ENCODE measurements around the gene PEX26.
"Not testable (repeated sequence)": the region's sequence is repeated elsewhere in the genome, so short reads cannot be mapped to it uniquely, and the experiment has no call there.

The PEX26 gene

DNA sequence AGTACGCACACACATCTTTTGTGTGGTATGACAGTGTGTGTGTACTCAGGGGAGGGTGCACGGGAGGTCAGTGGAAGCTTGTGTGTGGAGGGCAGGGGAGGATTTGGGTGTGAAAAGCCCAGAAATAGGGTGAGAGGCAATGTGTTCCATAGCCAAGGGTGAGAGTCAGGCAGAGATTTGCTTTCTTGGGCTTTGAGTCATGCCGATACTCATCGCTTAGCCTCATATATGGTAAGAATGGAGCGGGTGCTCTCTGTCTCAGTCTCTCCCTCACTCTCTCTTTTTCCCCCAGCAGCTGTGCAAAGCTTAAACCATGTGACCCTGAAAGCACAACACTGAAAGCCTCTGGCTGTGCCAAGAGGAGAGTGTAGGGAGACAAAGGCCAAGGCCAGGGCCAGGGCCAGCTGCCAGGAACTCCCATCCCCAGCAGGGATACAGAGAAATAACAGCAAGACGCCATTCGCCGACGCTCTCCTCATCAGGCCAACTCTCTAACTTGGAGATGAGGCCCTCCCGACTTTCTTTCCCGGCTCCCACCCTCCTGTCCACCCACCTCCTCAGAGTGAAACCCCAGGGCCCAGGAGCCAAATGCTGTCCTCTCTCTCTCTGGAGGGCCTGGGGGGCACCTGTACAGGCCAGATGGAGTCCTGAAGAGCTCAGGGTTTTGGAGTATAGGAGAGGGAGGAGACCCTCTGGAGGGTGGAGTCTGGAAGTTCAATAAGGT is 33.1 kb upstream of the PEX26 start:
- no peak overlapping the region for H3K4me3 Mint-ChIP-seq
- H3K27me3 Mint-ChIP-seq (ENCODE audit: low read depth), result peaks cover 12% of the 10 kb centered on the region
- H3K4me1 Mint-ChIP-seq, result peaks cover 15% of the 10 kb centered on the region
- no peak for TF ChIP-seq CTCF (IDR thresholded peaks at IDR 0.05; ENCODE audit: unreplicated experiment in 3 of 3)
- H3K27ac Mint-ChIP-seq, result no peak overlapping the region
- peaks cover 5% of the 10 kb centered on the region for H3K9me3 Mint-ChIP-seq
- H3K36me3 Mint-ChIP-seq (ENCODE audit: low read depth), result no peaks in the 10 kb centered on the region

DNA sequence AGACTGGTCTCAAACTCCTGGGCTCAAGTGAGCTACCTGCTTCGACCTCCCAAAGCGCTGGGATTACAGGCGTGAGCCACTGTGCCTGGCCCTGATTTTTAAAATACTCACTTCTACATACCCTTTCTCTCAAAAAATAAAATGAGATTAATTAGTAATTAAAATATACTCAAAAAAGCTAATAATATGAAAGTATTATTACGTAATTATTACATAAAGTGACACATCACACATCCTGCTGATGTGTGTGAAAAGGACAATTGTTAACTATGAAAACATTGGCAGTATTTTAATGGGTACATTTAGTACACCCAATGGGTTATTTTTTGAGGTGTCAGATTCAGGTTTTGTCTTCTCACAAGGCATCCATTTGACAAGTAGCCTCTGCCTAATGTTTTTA is 32.0 kb upstream of the PEX26 start:
- H3K9me3 Mint-ChIP-seq, result peaks cover 2% of the 10 kb centered on the region
- H3K27ac Mint-ChIP-seq, result no peak overlapping the region
- no peak overlapping the region for H3K4me3 Mint-ChIP-seq
- peaks cover 15% of the 10 kb centered on the region for H3K4me1 Mint-ChIP-seq
- H3K27me3 Mint-ChIP-seq (ENCODE audit: low read depth), result peaks cover 12% of the 10 kb centered on the region
- TF ChIP-seq CTCF (IDR thresholded peaks at IDR 0.05; ENCODE audit: unreplicated experiment in 3 of 3), result no peak
- H3K36me3 Mint-ChIP-seq (ENCODE audit: low read depth), result no peaks in the 10 kb centered on the region

GRCh38 chr22:18048041-18048440 is 29.7 kb upstream of the PEX26 start:
- Mint-ChIP-seq H3K27ac (no peak overlapping the region), H3K27me3 (ENCODE audit: low read depth) (peaks cover 13% of the 10 kb centered on the region), H3K36me3 (ENCODE audit: low read depth) (no peaks in the 10 kb centered on the region), H3K4me3 (no peak overlapping the region), H3K9me3 (peaks cover 5% of the 10 kb centered on the region), H3K4me1 (peaks cover 15% of the 10 kb centered on the region)
- TF ChIP-seq CTCF (IDR thresholded peaks at IDR 0.05; ENCODE audit: unreplicated experiment in 3 of 3), result no peak

DNA sequence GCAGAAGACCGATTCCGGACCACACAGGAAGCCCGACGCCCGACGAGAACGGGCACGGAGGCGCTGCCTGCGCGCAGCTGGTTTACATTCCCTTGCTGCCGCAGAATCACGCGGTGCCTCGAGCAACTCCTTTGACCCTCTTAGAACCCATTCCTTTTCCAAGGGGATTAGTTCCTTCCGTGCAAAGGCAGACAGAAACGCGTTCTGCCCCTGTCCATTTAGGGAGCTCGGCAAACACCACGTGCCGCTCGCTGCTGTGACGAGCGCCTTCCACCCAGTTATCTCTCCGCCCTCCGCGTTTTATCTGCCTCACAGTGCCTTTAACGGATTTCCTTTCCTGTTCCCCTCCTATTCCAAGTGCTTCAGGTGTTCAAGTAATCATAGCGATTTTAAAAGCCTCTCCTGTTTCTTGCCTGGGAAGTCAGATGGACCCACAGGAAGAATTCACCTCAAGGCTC is 29.3 kb upstream of the PEX26 start:
- Mint-ChIP-seq H3K4me3 (no peak overlapping the region), H3K4me1 (peaks cover 15% of the 10 kb centered on the region), H3K27me3 (ENCODE audit: low read depth) (peaks cover 13% of the 10 kb centered on the region), H3K36me3 (ENCODE audit: low read depth) (no peaks in the 10 kb centered on the region), H3K27ac (no peak overlapping the region), H3K9me3 (peaks cover 5% of the 10 kb centered on the region)
- no peak for TF ChIP-seq CTCF (IDR thresholded peaks at IDR 0.05; ENCODE audit: unreplicated experiment in 3 of 3)

DNA sequence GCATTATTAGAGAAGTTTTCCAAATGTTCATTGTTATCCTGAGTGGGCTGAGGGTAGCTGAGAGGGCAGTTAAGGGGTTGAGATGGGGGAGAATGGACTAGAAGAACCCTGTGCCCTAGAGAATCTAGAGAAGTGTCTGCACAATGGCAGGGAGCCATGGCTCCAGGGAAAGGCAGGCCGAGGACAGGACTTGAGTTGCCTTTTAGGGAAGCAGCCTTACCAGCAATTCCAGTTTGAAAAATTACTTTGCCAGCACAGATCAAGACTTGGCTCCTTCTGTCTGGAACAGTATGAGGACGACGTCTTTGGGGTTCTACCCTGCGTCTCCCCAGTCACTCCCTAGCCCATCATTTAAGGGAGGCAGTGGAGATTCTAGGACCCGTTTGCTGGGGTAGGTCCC is 27.7 kb upstream of the PEX26 start:
- no peak overlapping the region for H3K27ac Mint-ChIP-seq
- H3K4me1 Mint-ChIP-seq, result peaks cover 3% of the 10 kb centered on the region
- H3K4me3 Mint-ChIP-seq, result no peak overlapping the region
- no peak for TF ChIP-seq CTCF (IDR thresholded peaks at IDR 0.05; ENCODE audit: unreplicated experiment in 3 of 3)
- no peaks in the 10 kb centered on the region for H3K36me3 Mint-ChIP-seq (ENCODE audit: low read depth)
- peaks cover 2% of the 10 kb centered on the region for H3K9me3 Mint-ChIP-seq
- peaks cover 10% of the 10 kb centered on the region for H3K27me3 Mint-ChIP-seq (ENCODE audit: low read depth)

DNA sequence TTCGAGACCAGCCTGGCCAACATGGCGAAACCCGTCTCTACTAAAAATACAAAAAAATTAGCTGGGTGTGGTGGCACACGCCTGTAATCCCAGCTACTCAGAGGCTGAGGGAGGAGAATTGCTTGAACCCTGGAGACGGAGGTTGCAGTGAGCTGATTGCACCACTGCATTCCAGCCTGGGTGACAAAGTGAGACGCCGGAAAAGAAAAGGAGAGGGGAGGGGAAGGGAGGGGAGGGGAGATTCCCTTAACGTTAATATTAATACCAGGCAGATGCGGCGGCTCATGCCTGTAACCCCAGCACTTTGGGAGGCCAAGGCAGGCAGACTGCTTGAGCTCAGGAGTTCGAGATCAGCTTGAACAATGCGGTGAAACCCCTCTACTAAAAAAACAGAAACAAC is 26.7 kb upstream of the PEX26 start:
- H3K4me1 Mint-ChIP-seq; H3K9me3 Mint-ChIP-seq; H3K27ac Mint-ChIP-seq; H3K36me3 Mint-ChIP-seq (ENCODE audit: low read depth); H3K27me3 Mint-ChIP-seq (ENCODE audit: low read depth); H3K4me3 Mint-ChIP-seq: not testable (repeated sequence)

DNA sequence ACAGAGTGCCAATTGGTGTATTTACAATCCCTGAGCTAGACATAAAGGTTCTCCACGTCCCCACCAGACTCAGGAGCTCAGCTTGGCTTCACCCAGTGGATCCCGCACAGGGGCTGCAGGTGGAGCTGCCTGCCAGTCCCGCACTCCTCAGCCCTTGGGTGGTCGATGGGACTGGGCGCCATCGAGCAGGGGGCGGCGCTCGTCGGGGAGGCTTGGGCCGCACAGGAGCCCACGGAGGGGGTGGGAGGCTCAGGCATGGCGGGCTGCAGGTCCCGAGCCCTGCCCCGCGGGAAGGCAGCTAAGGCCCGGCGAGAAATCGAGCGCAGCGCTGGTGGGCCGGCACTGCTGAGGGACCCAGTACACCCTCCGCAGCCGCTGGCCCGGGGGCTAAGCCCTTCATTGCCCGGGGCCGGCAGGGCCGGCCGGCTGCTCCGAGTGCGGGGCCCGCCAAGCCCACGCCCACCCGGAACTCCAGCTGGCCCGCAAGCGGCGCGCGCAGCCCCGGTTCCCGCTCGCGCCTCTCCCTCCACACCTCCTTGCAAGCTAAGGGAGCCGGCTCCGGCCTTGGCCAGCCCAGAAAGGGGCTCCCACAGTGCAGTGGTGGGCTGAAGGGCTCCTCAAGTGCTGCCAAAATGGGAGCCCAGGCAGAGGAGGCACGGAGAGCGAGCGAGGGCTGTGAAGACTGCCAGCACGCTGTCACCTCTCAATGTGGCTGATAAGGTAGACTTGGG is 24.4 kb upstream of the PEX26 start:
- not testable (repeated sequence) for H3K27ac Mint-ChIP-seq; H3K36me3 Mint-ChIP-seq (ENCODE audit: low read depth); H3K9me3 Mint-ChIP-seq; H3K4me3 Mint-ChIP-seq
- H3K4me1 Mint-ChIP-seq, result peaks cover 16% of the 10 kb centered on the region
- H3K27me3 Mint-ChIP-seq (ENCODE audit: low read depth), result peaks cover 16% of the 10 kb centered on the region
